CD4-positive, alpha-beta T cell (primary cell): ENCODE measurements around the gene SH2D5. TPM values are rescaled to one million over a fixed set of nuclear protein-coding genes. Genes with fewer than 3 reads are reported as not detected.

Experiments
- ATAC-seq: fragments of 200-7000 bp; cut with Tn5 transposase; one replicate; pipeline ENCODE4 v1.10.0; 2022; ENCODE audit warnings: mild to moderate bottlenecking; ENCODE audit not compliant: poor library complexity
- CTCF ChIA-PET: fragments of 350-600 bp; sonication (Branson Sonifier 250); formaldehyde crosslinking; loops from one replicate; lab custom pipeline; 2021; ENCODE audit warnings: antibody characterized with exemption, inconsistent platforms; lab: Charles Lee
- POLR2A ChIA-PET: fragments of 350-600 bp; sonication (Branson Sonifier 250); formaldehyde crosslinking; loops from one replicate; lab custom pipeline; 2021; ENCODE audit warnings: antibody characterized with exemption, inconsistent platforms; lab: Charles Lee
- DNase-seq, 14 experiments: peaks; one replicate each; pipeline ENCODE4 v3.0.0-alpha.2; 2013 to 2020; ENCODE audit warnings: mixed read lengths in 2 of 14
- H3K27ac ChIP-seq, 2 donors: one replicate each; pipeline versions ENCODE4 v1.5.1 to v1.7.0; 2013; ENCODE audit warnings: low read length in 2 of 2, low read depth in 1 of 2, mild to moderate bottlenecking in 1 of 2
- H3K27me3 ChIP-seq, 2 experiments: 1 replicate in 1 of 2; 2 replicates in 1 of 2; pipeline versions ENCODE4 v1.6.1 to v1.7.0; 2013; ENCODE audit warnings: low read length in 2 of 2, control low read depth in 1 of 2, mild to moderate bottlenecking in 1 of 2, moderate library complexity in 1 of 2; ENCODE audit not compliant: insufficient read depth in 2 of 2, control insufficient read depth in 1 of 2
- H3K36me3 ChIP-seq: one replicate; pipeline ENCODE4 v1.6.1; 2013; ENCODE audit warnings: low read length, control low read depth; ENCODE audit not compliant: insufficient read depth
- H3K4me1 ChIP-seq: one replicate; pipeline ENCODE4 v1.6.1; 2013; ENCODE audit warnings: low read length, control low read depth; ENCODE audit not compliant: insufficient read depth
- H3K4me3 ChIP-seq: one replicate; pipeline ENCODE4 v1.5.1; 2013; ENCODE audit warnings: mild to moderate bottlenecking, low read length, moderate library complexity
- H3K9me3 ChIP-seq, 2 experiments: 1 replicate in 1 of 2; 2 replicates in 1 of 2; pipeline versions ENCODE4 v1.6.1 to v1.7.0; 2013; ENCODE audit warnings: low read length in 2 of 2, mild to moderate bottlenecking in 2 of 2, control low read depth in 1 of 2, moderate library complexity in 1 of 2; ENCODE audit not compliant: control insufficient read depth in 1 of 2, insufficient read depth in 1 of 2
- H3K27ac Mint-ChIP-seq: one replicate; pipeline ENCODE4 v1.8.0; 2020; ENCODE audit warnings: mixed read lengths
- H3K27me3 Mint-ChIP-seq: one replicate; pipeline ENCODE4 v1.8.0; 2021; ENCODE audit warnings: mixed read lengths
- H3K36me3 Mint-ChIP-seq: one replicate; pipeline ENCODE4 v1.8.0; 2021; ENCODE audit warnings: low read depth, mixed read lengths
- H3K4me1 Mint-ChIP-seq: one replicate; pipeline ENCODE4 v1.8.0; 2021; ENCODE audit warnings: low read depth, mixed read lengths
- H3K4me3 Mint-ChIP-seq: one replicate; pipeline ENCODE4 v1.8.0; 2020; ENCODE audit warnings: mild to moderate bottlenecking, mixed read lengths
- H3K9me3 Mint-ChIP-seq: one replicate; pipeline ENCODE4 v1.8.0; 2020; ENCODE audit warnings: mixed read lengths
- CTCF ChIP-seq: fragments of 200-600 bp; IDR thresholded peaks from one replicate; pipeline ENCODE4 v1.8.0; 2022; ENCODE audit warnings: antibody characterized with exemption, mild to moderate bottlenecking
- intact Hi-C, 2 experiments: fragments of 100-400 bp; cut with DNase I in 1 of 2; cut with micrococcal nuclease in 1 of 2; formaldehyde crosslinking; loops; one replicate each; pipeline versions ENCODE4 v1.15.1 to v1.9.0; 2023 to 2025; cut with DNase I, micrococcal nuclease
- total RNA-seq, 174 experiments: library from RNA in 2 of 174; stranded (reverse) in 2 of 174; gene quantifications; one replicate each; pipeline ENCODE4 v1.2.3 and lab custom pipeline; 2021 to 2026

Gene SH2D5
- total RNA-seq, 2 experiments from 2014 or later: 0.08 TPM; not detected in 1

DNA sequence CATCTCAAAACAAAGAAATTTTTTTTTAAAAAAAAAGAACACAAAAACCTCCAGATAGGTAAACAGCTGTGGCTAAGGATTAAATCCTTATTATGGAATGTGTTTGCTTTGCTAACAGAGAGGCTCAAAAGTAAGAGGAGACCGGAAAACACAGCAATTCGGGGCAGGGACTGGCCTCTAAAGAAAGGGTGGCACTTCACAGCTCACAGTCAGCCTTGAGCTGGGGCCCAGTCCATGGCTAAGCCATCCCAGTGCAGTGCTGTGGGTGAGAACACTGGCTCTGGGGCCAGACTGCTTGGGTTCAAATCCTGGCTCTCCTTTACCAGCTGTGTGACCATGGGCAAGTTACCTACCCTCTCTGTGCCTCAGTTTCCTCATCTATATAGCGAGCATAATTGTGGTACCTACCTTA lies 42.9 kb downstream of the SH2D5 start:
- Histone ChIP-seq H3K9me3 (no peaks in the 10 kb centered on the region), H3K36me3 (no peaks in the 10 kb centered on the region), H3K27me3 (no peaks in the 10 kb centered on the region), H3K4me1 (no peaks in the 10 kb centered on the region), H3K27ac (no peak overlapping the region), H3K4me3 (no peak overlapping the region)
- Mint-ChIP-seq H3K27me3 (no peaks in the 10 kb centered on the region), H3K4me3 (no peak overlapping the region), H3K27ac (no peak overlapping the region), H3K36me3 (no peaks in the 10 kb centered on the region), H3K9me3 (no peaks in the 10 kb centered on the region), H3K4me1 (no peaks in the 10 kb centered on the region)
- no peak for DNase-seq
- intact Hi-C loops: loop anchor here in 1 of 2 experiments (10.0 kb wide), 2 partner anchors 205 to 285 kb away; no protein-coding TSS in a partner anchor
- ATAC-seq: no peak
- ChIA-PET POLR2A (no interaction called here), CTCF (no interaction called here)
- no peak for TF ChIP-seq CTCF

DNA sequence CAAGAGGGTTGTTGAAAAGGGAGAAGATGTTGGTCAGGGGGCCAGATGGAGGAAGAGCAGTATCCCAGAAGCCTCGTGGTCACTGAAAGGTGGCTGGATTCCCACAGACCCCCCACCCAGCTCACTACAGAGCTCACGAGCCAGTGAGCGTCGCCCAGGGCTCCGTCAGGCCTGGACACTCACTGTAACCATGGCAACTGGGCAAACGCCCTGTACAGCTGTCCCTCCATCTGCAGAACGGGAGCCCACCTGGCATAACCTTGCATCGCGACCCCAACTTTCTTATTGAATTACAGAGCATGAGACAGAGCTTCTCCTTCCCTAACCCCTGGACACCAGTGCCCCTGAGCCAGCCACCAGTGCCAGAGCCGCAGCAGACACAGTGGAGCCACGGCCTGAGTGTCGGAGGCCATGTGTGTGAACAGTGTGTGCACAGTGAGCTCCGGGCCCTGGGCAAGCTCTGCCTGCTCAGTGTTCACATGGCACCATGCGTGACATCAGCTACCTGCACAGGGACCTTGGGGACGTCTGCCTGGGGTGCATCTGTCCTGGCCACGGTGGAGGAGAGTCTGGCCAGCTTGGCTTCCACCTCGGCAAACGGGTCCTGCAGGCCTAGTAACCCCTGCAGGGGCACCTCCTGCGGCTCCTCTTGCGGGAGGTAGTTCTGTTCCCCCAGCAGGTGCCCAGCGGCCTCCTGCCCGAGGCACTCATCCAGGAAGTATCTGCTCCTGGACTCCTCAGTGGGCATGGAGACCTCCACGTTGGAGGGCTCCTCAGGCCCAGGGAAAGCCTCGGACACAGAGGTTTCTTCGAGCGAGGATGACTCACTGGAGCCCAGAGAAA lies 45.4 kb downstream of the SH2D5 start:
- POLR2A ChIA-PET: no interaction called here
- Histone ChIP-seq H3K27ac (no peak overlapping the region), H3K27me3 (no peaks in the 10 kb centered on the region), H3K9me3 (no peaks in the 10 kb centered on the region), H3K4me1 (peaks cover 2% of the 10 kb centered on the region), H3K36me3 (no peaks in the 10 kb centered on the region), H3K4me3 (no peak overlapping the region)
- ATAC-seq (no peak), DNase-seq (no peak)
- intact Hi-C loops: no loop called here
- CTCF ChIA-PET: no interaction called here
- H3K9me3 Mint-ChIP-seq: no peaks in the 10 kb centered on the region
- no peak overlapping the region for H3K4me3 Mint-ChIP-seq
- no peak for TF ChIP-seq CTCF
- no peaks in the 10 kb centered on the region for H3K27me3 Mint-ChIP-seq
- H3K36me3 Mint-ChIP-seq: no peaks in the 10 kb centered on the region
- no peaks in the 10 kb centered on the region for H3K4me1 Mint-ChIP-seq
- no peak overlapping the region for H3K27ac Mint-ChIP-seq

DNA sequence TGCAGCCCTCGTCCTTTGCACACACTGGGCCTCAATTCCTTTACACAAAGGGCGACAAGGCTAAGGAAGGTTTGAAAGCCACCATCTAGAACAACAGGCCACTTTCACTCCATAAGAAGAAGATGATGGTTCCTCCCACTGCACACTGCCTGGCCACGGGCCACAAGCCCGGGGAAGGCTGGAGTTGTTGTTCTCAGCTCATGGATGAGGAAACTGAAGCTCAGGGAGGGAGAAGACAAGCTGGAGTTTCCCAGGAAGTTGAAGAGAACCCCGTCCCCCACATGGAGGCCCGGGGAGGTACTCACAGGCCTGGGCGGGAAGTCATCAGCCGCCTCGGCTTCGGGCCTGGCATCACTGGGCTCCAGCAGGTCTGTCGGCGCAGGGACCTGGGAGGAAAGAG lies 46.8 kb downstream of the SH2D5 start:
- no peaks in the 10 kb centered on the region for H3K36me3 Mint-ChIP-seq
- DNase-seq: no peak
- no peak overlapping the region for H3K27ac ChIP-seq
- POLR2A ChIA-PET: no interaction called here
- intact Hi-C loops: no loop called here
- no peaks in the 10 kb centered on the region for H3K27me3 ChIP-seq
- no peaks in the 10 kb centered on the region for H3K4me1 Mint-ChIP-seq
- H3K27me3 Mint-ChIP-seq: no peaks in the 10 kb centered on the region
- H3K4me3 Mint-ChIP-seq: no peak overlapping the region
- TF ChIP-seq CTCF: no peak
- peaks cover 2% of the 10 kb centered on the region for H3K4me1 ChIP-seq
- no peaks in the 10 kb centered on the region for H3K9me3 Mint-ChIP-seq
- no peak for ATAC-seq
- CTCF ChIA-PET: no interaction called here
- no peaks in the 10 kb centered on the region for H3K36me3 ChIP-seq
- no peaks in the 10 kb centered on the region for H3K9me3 ChIP-seq
- H3K27ac Mint-ChIP-seq: no peak overlapping the region
- H3K4me3 ChIP-seq: no peak overlapping the region
